H1 (cell line): Measurements from ENCODE around the gene GP9. TPM values are rescaled to one million over a fixed set of nuclear protein-coding genes. Genes with fewer than 3 reads are reported as not detected.

Experiments used
- CTCF ChIA-PET: fragments of 300-600 bp; sonication (Branson Sonifier 250); formaldehyde crosslinking; loops from one replicate; lab custom pipeline; 2021; ENCODE audit not compliant: partially characterized antibody; lab: Charles Lee
- POLR2A ChIA-PET: fragments of 300-600 bp; sonication (Branson Sonifier 250); formaldehyde crosslinking; loops from one replicate; lab custom pipeline; 2021; ENCODE audit warnings: inconsistent platforms; ENCODE audit not compliant: partially characterized antibody; lab: Charles Lee
- DNase-seq, 2 experiments: peaks; one replicate each; pipeline versions ENCODE4 v3.0.0 to v3.0.0-alpha.2; 2010 to 2022; ENCODE audit warnings: low spot score in 2 of 2, low read depth in 1 of 2, mixed read lengths in 1 of 2
- FAIRE-seq: peaks from 2 replicates; lab custom pipeline; 2011; peaks lifted over from hg19 to GRCh38; lab: Jason Lieb, UNC
- H2AFZ ChIP-seq: 2 replicates; pipeline ENCODE4 v1.8.1; 2012; ENCODE audit warnings: low read length, inconsistent platforms
- H2AK5ac ChIP-seq: 2 replicates; pipeline ENCODE4 v1.6.1; 2013; ENCODE audit warnings: low read depth, low read length
- H2BK120ac ChIP-seq: replicated peaks from 2 replicates; pipeline ENCODE3; 2013; ENCODE audit warnings: low read depth, low read length, inconsistent platforms
- H2BK12ac ChIP-seq: 2 replicates; pipeline ENCODE4 v1.6.1; 2013; ENCODE audit warnings: low read depth, low read length
- H2BK15ac ChIP-seq: 2 replicates; pipeline ENCODE4 v1.6.1; 2013; ENCODE audit warnings: low read length
- H2BK20ac ChIP-seq: 2 replicates; pipeline ENCODE4 v1.6.1; 2013; ENCODE audit warnings: low read length
- H2BK5ac ChIP-seq: 2 replicates; pipeline ENCODE4 v1.6.1; 2013; ENCODE audit warnings: low read depth, low read length
- H3K14ac ChIP-seq: 2 replicates; pipeline ENCODE4 v1.6.1; 2013; ENCODE audit warnings: inconsistent platforms; ENCODE audit not compliant: insufficient read length
- H3K18ac ChIP-seq: 2 replicates; pipeline ENCODE4 v1.6.1; 2013; ENCODE audit warnings: low read length; ENCODE audit errors: extremely low read depth
- H3K23ac ChIP-seq: 2 replicates; pipeline ENCODE4 v1.6.1; 2013; ENCODE audit warnings: inconsistent platforms; ENCODE audit not compliant: insufficient read length
- H3K23me2 ChIP-seq: 2 replicates; pipeline ENCODE4 v1.6.1; 2013; ENCODE audit warnings: low read depth, low read length
- H3K27ac ChIP-seq: 2 replicates; pipeline ENCODE4 v1.6.1; 2011; ENCODE audit warnings: low read depth, low read length, inconsistent platforms
- H3K27me3 ChIP-seq, 4 experiments: replicated peaks in 1 of 4; 1 replicate in 1 of 4; 2 replicates in 3 of 4; pipeline versions ENCODE4 v1.6.1 to v1.8.1; 2011 to 2013; ENCODE audit warnings: low read length in 3 of 4, mild to moderate bottlenecking in 3 of 4, inconsistent platforms in 2 of 4, mixed read lengths in 2 of 4, moderate library complexity in 1 of 4; ENCODE audit not compliant: control insufficient read depth in 3 of 4, insufficient read depth in 3 of 4; ENCODE audit errors: extremely low read depth in 1 of 4
- H3K36me3 ChIP-seq, 4 experiments: 2 replicates each; pipeline versions ENCODE4 v1.6.1 to v1.8.1; 2011 to 2013; ENCODE audit warnings: mild to moderate bottlenecking in 4 of 4, low read length in 3 of 4, moderate library complexity in 2 of 4, control low read depth in 1 of 4, inconsistent platforms in 1 of 4; ENCODE audit not compliant: insufficient read depth in 4 of 4, control insufficient read depth in 2 of 4
- H3K4ac ChIP-seq: replicated peaks from 2 replicates; pipeline ENCODE3; 2013; ENCODE audit warnings: low read length, low read depth, mixed read lengths, inconsistent platforms; ENCODE audit not compliant: insufficient read length
- H3K4me1 ChIP-seq, 4 experiments: replicated peaks in 1 of 4; 1 replicate in 1 of 4; 2 replicates in 3 of 4; pipeline versions ENCODE4 v1.6.1 to v1.8.1; 2011 to 2013; ENCODE audit warnings: low read length in 3 of 4, inconsistent platforms in 2 of 4, mixed read lengths in 1 of 4; ENCODE audit not compliant: insufficient read depth in 4 of 4, control insufficient read depth in 3 of 4
- H3K4me2 ChIP-seq, 2 experiments: 2 replicates each; pipeline versions ENCODE4 v1.6.1 to v1.8.1; 2011 to 2013; ENCODE audit warnings: low read depth in 2 of 2, low read length in 2 of 2, control low read depth in 1 of 2, inconsistent platforms in 1 of 2, mild to moderate bottlenecking in 1 of 2; ENCODE audit not compliant: insufficient read depth in 1 of 2
- H3K4me3 ChIP-seq, 4 experiments: fragments of 200-600, 300-600 bp in 1 of 4; sonication (generic), shearing (Covaris generic), sonication (Bioruptor Twin) in 1 of 4; 2 replicates each; pipeline versions ENCODE4 v1.5.1 to v1.8.1; 2011 to 2016; ENCODE audit warnings: low read length in 4 of 4, low read depth in 3 of 4, control low read depth in 2 of 4, inconsistent platforms in 2 of 4, mild to moderate bottlenecking in 2 of 4, mixed read lengths in 1 of 4, moderate library complexity in 1 of 4; ENCODE audit not compliant: insufficient read depth in 2 of 4; ENCODE audit errors: extremely low read depth in 1 of 4
- H3K56ac ChIP-seq: replicated peaks from 2 replicates; pipeline ENCODE3; 2013; ENCODE audit warnings: low read depth, mild to moderate bottlenecking, mixed read lengths, low read length, inconsistent platforms; ENCODE audit not compliant: insufficient read length
- H3K79me1 ChIP-seq: 2 replicates; pipeline ENCODE4 v1.6.1; 2013; ENCODE audit warnings: low read depth, low read length, control low read depth
- H3K79me2 ChIP-seq, 2 experiments: 2 replicates each; pipeline versions ENCODE4 v1.6.1 to v1.8.1; 2012 to 2013; ENCODE audit warnings: low read length in 2 of 2, mild to moderate bottlenecking in 2 of 2, inconsistent platforms in 1 of 2; ENCODE audit not compliant: insufficient read depth in 2 of 2, control insufficient read depth in 1 of 2
- H3K9ac ChIP-seq, 4 experiments: replicated peaks in 1 of 4; 1 replicate in 1 of 4; 2 replicates in 3 of 4; pipeline versions ENCODE4 v1.6.1 to v1.8.1; 2011 to 2013; ENCODE audit warnings: low read depth in 3 of 4, low read length in 3 of 4, control low read depth in 2 of 4, mild to moderate bottlenecking in 2 of 4, moderate library complexity in 2 of 4, inconsistent platforms in 1 of 4; ENCODE audit errors: extremely low read depth in 1 of 4
- H3K9me3 ChIP-seq, 2 experiments: 2 replicates each; pipeline versions ENCODE4 v1.6.1 to v1.8.1; 2012 to 2013; ENCODE audit warnings: mild to moderate bottlenecking in 2 of 2, moderate library complexity in 2 of 2, control low read depth in 1 of 2, inconsistent platforms in 1 of 2, low read depth in 1 of 2, low read length in 1 of 2, mixed read lengths in 1 of 2; ENCODE audit not compliant: insufficient read depth in 2 of 2
- H4K20me1 ChIP-seq, 2 experiments: replicated peaks in 1 of 2; 2 replicates each; pipeline versions ENCODE3 to v1.8.1; 2011 to 2013; ENCODE audit warnings: inconsistent platforms in 2 of 2, low read length in 2 of 2, mild to moderate bottlenecking in 1 of 2; ENCODE audit not compliant: insufficient read depth in 2 of 2, control insufficient read depth in 1 of 2
- H4K5ac ChIP-seq: 2 replicates; pipeline ENCODE4 v1.6.1; 2013; ENCODE audit warnings: low read length, low read depth, mixed read lengths, inconsistent platforms; ENCODE audit not compliant: insufficient read length
- H4K8ac ChIP-seq: 2 replicates; pipeline ENCODE4 v1.8.0; 2013; ENCODE audit warnings: mild to moderate bottlenecking, moderate library complexity, low read length, inconsistent platforms; ENCODE audit not compliant: insufficient read depth; ENCODE audit errors: extremely low read depth
- H4K91ac ChIP-seq: replicated peaks from 2 replicates; pipeline ENCODE3; 2013; ENCODE audit warnings: low read length, mixed read lengths, inconsistent platforms; ENCODE audit not compliant: insufficient read length
- CREB1 ChIP-seq: IDR thresholded peaks from 2 replicates; pipeline ENCODE4 v1.6.1; 2012; ENCODE audit warnings: inconsistent platforms
- GTF2F1 ChIP-seq: IDR thresholded peaks from 2 replicates; pipeline ENCODE4 v1.6.1; 2012; ENCODE audit warnings: low read depth, low read length, improper control_type of control experiment, borderline replicate concordance
- JUN ChIP-seq: IDR thresholded peaks from 2 replicates; pipeline ENCODE4 v1.6.1; 2011; ENCODE audit warnings: low read depth, mild to moderate bottlenecking, improper control_type of control experiment, low read length
- NRF1 ChIP-seq: IDR thresholded peaks from 2 replicates; pipeline ENCODE4 v1.6.1; 2011; ENCODE audit warnings: mild to moderate bottlenecking, low read depth, low read length, improper control_type of control experiment
- RAD21 ChIP-seq, 2 experiments: IDR thresholded peaks in 1 of 2; conservative IDR thresholded peaks in 1 of 2; 2 replicates each; pipeline ENCODE4 v1.6.1; 2011; ENCODE audit warnings: low read depth in 2 of 2, low read length in 2 of 2, improper control_type of control experiment in 1 of 2, inconsistent platforms in 1 of 2, mild to moderate bottlenecking in 1 of 2, moderate library complexity in 1 of 2
- RFX5 ChIP-seq: IDR thresholded peaks from 2 replicates; pipeline ENCODE4 v1.6.1; 2011; ENCODE audit warnings: low read depth, low read length, improper control_type of control experiment, borderline replicate concordance
- SIRT6 ChIP-seq: IDR thresholded peaks from one replicate; pipeline ENCODE4 v1.7.1; 2012; ENCODE audit warnings: low read length, inconsistent platforms
- SP4 ChIP-seq: IDR thresholded peaks from 2 replicates; pipeline ENCODE4 v1.6.1; 2012; ENCODE audit warnings: low read length, inconsistent platforms
- SRF ChIP-seq: IDR thresholded peaks from 2 replicates; pipeline ENCODE4 v1.6.1; 2011; ENCODE audit warnings: mild to moderate bottlenecking, low read depth, low read length, moderate library complexity
- WGBS, 2 experiments: shearing (Covaris generic) in 1 of 2; methylation state at CpG; one replicate each; pipeline versions ENCODE4 v1.1.6 to v1.1.7; 2013 to 2015; ENCODE audit warnings: low lambda C conversion rate in 2 of 2, mixed read lengths in 2 of 2, inconsistent platforms in 1 of 2, low coverage in 1 of 2, missing lambda C conversion rate in 1 of 2; ENCODE audit not compliant: insufficient replicate concordance in 2 of 2, insufficient coverage in 1 of 2, insufficient read length in 1 of 2; ENCODE audit errors: extremely low coverage in 1 of 2, missing lambda C conversion rate in 1 of 2; 5-methylcytosine and 5-hydroxymethylcytosine counted together
- polyA plus RNA-seq, 7 experiments: library from polyadenylated mRNA; depleted of rRNA in 3 of 7; stranded (reverse) in 5 of 7; unstranded in 2 of 7; fragments of >200 nt in 5 of 7; fragments of 200-250 nt in 2 of 7; gene quantifications; 1 replicate in 5 of 7; 2 replicates in 1 of 7; 4 replicates in 1 of 7; pipeline versions ENCODE4 v1.2.1 to v1.2.3, GENCODE V29; 2011 to 2013; ENCODE audit warnings: missing spikeins in 2 of 7, mixed read lengths in 2 of 7
- total RNA-seq: library from RNA; stranded (reverse); fragmentation: NEBNext Ultra II Directional; extraction: Animal tissue kit (Norgen Biotek cat#: 25700); gene quantifications from 2 replicates; pipeline ENCODE4 v1.2.1, GENCODE V29; 2021

GP9 gene
- total and polyA plus RNA-seq, 2 of the 8 experiments (the other 6 are each of a cell fraction or from before 2014, with no cell fraction given) = not detected

DNA sequence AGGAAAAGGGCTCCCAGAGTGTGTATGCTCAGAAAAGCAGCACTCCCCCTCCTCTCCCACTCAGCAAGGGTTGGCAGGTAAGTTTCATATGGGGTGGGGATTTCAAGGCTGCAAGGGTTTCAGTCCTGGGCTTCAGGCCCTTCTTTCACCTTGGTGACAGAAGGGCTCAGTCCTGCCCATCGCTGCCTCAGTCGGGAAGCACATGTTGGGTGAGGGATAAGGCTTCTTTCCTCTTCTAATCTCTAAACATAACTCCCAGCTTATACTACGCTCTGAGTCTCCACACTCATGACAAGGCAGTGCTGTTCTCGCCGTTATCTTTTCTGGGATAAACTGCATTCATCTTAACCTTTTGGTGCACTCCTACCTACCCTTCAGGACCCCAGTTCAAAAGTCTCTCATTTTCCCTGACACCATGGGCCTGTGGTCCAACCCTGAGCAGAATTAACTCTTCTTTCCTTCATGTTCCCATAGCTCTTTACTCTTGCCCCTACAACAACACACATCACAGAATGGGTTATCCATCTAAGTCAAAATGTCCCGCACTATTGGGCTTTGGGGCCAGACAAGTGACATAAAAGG is 44.0 kb downstream of the GP9 start:
- DNase-seq = no peak
- no peak for FAIRE-seq
- POLR2A ChIA-PET = interaction anchor here (2.0 kb wide), 1 partner anchor 14 kb away, joined by 9 read pairs; no protein-coding TSS in a partner anchor
- CTCF ChIA-PET = interaction anchor here (0.8 to 4.1 kb wide), 5 partner anchors 9 to 135 kb away, joined by 3 to 19 read pairs (median 6); no protein-coding TSS in a partner anchor
- WGBS, 2 experiments = 89% methylated on average over 6 of the region's 6 CpGs; no CpG with 5 or more reads in 1 of the 2 experiments
- no peaks in the 10 kb centered on the region for H3K9me3 ChIP-seq
- peaks cover 10 to 16% of the 10 kb centered on the region in 2 experiments for H4K20me1 ChIP-seq
- H4K91ac ChIP-seq = no peak overlapping the region
- H3K4me3 ChIP-seq = no peak overlapping the region
- H4K8ac ChIP-seq = no peak overlapping the region
- no peak overlapping the region for H3K14ac ChIP-seq
- no peak overlapping the region for H3K56ac ChIP-seq
- no peak overlapping the region for H3K9ac ChIP-seq
- H2AK5ac ChIP-seq = no peak overlapping the region
- H3K18ac ChIP-seq = no peak overlapping the region
- H3K4me2 ChIP-seq = no peak overlapping the region
- H2BK20ac ChIP-seq = no peak overlapping the region
- no peak overlapping the region for H3K23ac ChIP-seq
- H4K5ac ChIP-seq = no peak overlapping the region
- no peaks in the 10 kb centered on the region for H3K27me3 ChIP-seq
- H3K79me2 ChIP-seq = peaks cover 0 to 15% of the 10 kb centered on the region in 2 experiments; a peak in 1 of 4 replicates
- H3K23me2 ChIP-seq = no peaks in the 10 kb centered on the region
- TF ChIP-seq RFX5 (no peak), JUN (no peak), CREB1 (no peak), SRF (no peak), SIRT6 (no peak), RAD21 (IDR thresholded peaks at IDR 0.05 in 1 of 2, conservative IDR thresholded peaks at IDR 0.05 in 1 of 2; ENCODE audit: low read depth in 2 of 2, low read length in 2 of 2) (no peak), NRF1 (no peak), SP4 (no peak), GTF2F1 (no peak)
- no peak overlapping the region for H2BK15ac ChIP-seq
- no peaks in the 10 kb centered on the region for H3K36me3 ChIP-seq
- no peak overlapping the region for H2BK5ac ChIP-seq
- peaks cover 3% of the 10 kb centered on the region for H3K79me1 ChIP-seq
- H2AFZ ChIP-seq = no peak overlapping the region
- H3K27ac ChIP-seq = no peak overlapping the region
- H2BK120ac ChIP-seq = no peak overlapping the region
- H3K4ac ChIP-seq = no peak overlapping the region
- H2BK12ac ChIP-seq = no peak overlapping the region
- no peaks in the 10 kb centered on the region for H3K4me1 ChIP-seq
